Body of pancreas (tissue), 4 donors: ENCODE data around the gene KLF6. TPM values are rescaled to one million over a fixed set of nuclear protein-coding genes. Genes with fewer than 3 reads are reported as not detected.

Experiments
- ATAC-seq: fragments of 150-250 bp; one replicate; pipeline ENCODE4 v1.9.1; 2016
- DNase-seq, 4 donors: peaks; one replicate each; pipeline ENCODE4 v3.0.0-alpha.2; 2019
- H3K27ac ChIP-seq, 4 donors: fragments of 200-600 bp; sonication (generic); 1 replicate in 3 of 4; 2 replicates in 1 of 4; pipeline versions ENCODE4 v1.5.1 to v1.6.1; 2016 to 2019; ENCODE audit warnings: mild to moderate bottlenecking in 1 of 4, mixed read lengths in 1 of 4, moderate library complexity in 1 of 4
- H3K27me3 ChIP-seq, 2 donors: fragments of 200-600 bp; sonication (generic); one replicate each; pipeline ENCODE4 v1.6.0; 2016; ENCODE audit warnings: mild to moderate bottlenecking in 1 of 2
- H3K36me3 ChIP-seq, 2 donors: fragments of 200-600 bp; sonication (generic); replicated peaks in 1 of 2; 2 replicates each; pipeline ENCODE4 v1.5.1; 2016; ENCODE audit warnings: low read depth in 2 of 2; ENCODE audit not compliant: insufficient read depth in 1 of 2
- H3K4me1 ChIP-seq: fragments of 200-600 bp; sonication (generic); one replicate; pipeline ENCODE4 v1.6.0; 2016
- H3K4me3 ChIP-seq, 2 donors: fragments of 200-600 bp; sonication (generic); 1 replicate in 1 of 2; 2 replicates in 1 of 2; pipeline ENCODE4 v1.5.1; 2016 to 2019
- H3K9me3 ChIP-seq, 3 donors: fragments of 200-600 bp; sonication (generic); 1 replicate in 2 of 3; 2 replicates in 1 of 3; pipeline ENCODE4 v1.5.1; 2016
- CTCF ChIP-seq, 7 experiments: fragments of 450-650 bp in 4 of 7; fragments of 200-600 bp in 3 of 7; sonication (generic) in 3 of 7; IDR thresholded peaks; one replicate each; pipeline ENCODE4 v1.5.1; 2016 to 2019; ENCODE audit warnings: antibody characterized with exemption in 7 of 7
- POLR2A ChIP-seq, 3 donors: fragments of 450-650 bp; IDR thresholded peaks; one replicate each; pipeline ENCODE4 v1.6.1; 2016; ENCODE audit warnings: antibody characterized with exemption in 3 of 3, mild to moderate bottlenecking in 2 of 3
- WGBS, 2 donors: methylation state at CpG; one replicate each; pipeline ENCODE4 v1.1.5; 2017; 5-methylcytosine and 5-hydroxymethylcytosine counted together
- intact Hi-C: fragments of 100-400 bp; cut with DNase I; formaldehyde crosslinking; loops from one replicate; pipeline ENCODE4 v1.15.1; 2023
- total RNA-seq, 2 donors: library from RNA; depleted of rRNA; stranded (reverse); fragments of >200 nt; gene quantifications; one replicate each; pipeline ENCODE4 v1.1.0, GENCODE V29; 2016

The KLF6 gene
- total RNA-seq, 2 donors from 2014 or later: 92.1 to 294 TPM

- intact Hi-C loops: no loop called here
- Histone ChIP-seq H3K9me3 (no peaks in the 10 kb centered on the region), H3K4me3 (no peak overlapping the region), H3K27ac (no peak overlapping the region), H3K36me3 (no peaks in the 10 kb centered on the region), H3K4me1 (no peaks in the 10 kb centered on the region), H3K27me3 (no peaks in the 10 kb centered on the region)
- ATAC-seq (no peak), DNase-seq (no peak)
- 41 to 43% methylated on average over 8 of the region's 8 CpGs for WGBS, 2 donors
- TF ChIP-seq POLR2A (IDR thresholded peaks at IDR 0.05) (no peak), CTCF (IDR thresholded peaks at IDR 0.05) (no peak)
These were observed 21.0 kb downstream of the KLF6 start for GRCh38 chr10:3763852-3764625.

GRCh38 chr10:3763035-3763456 is 22.0 kb downstream of the KLF6 start:
- Histone ChIP-seq H3K9me3 (no peaks in the 10 kb centered on the region), H3K4me1 (no peaks in the 10 kb centered on the region), H3K27me3 (no peaks in the 10 kb centered on the region), H3K4me3 (no peak overlapping the region), H3K36me3 (no peaks in the 10 kb centered on the region), H3K27ac (no peak overlapping the region)
- intact Hi-C loops: no loop called here
- ATAC-seq (no peak), DNase-seq (no peak)
- TF ChIP-seq CTCF (IDR thresholded peaks at IDR 0.05): no peak
- no peak for TF ChIP-seq POLR2A (IDR thresholded peaks at IDR 0.05)
- 87 to 88% methylated on average over 19 to 20 of the region's 20 CpGs for WGBS, 2 donors

GRCh38 chr10:3762309-3762708 is 22.7 kb downstream of the KLF6 start:
- intact Hi-C loops: no loop called here
- no peaks in the 10 kb centered on the region for H3K27me3 ChIP-seq
- no peaks in the 10 kb centered on the region for H3K4me1 ChIP-seq
- no peak for TF ChIP-seq POLR2A (IDR thresholded peaks at IDR 0.05)
- no peak for TF ChIP-seq CTCF (IDR thresholded peaks at IDR 0.05)
- no peak overlapping the region for H3K4me3 ChIP-seq
- WGBS, 2 donors: 38 to 46% methylated on average over 1 of the region's 1 CpG
- H3K9me3 ChIP-seq: no peaks in the 10 kb centered on the region
- no peak overlapping the region for H3K27ac ChIP-seq
- no peaks in the 10 kb centered on the region for H3K36me3 ChIP-seq
- ATAC-seq (no peak), DNase-seq (no peak)

- no peak for DNase-seq
- 63 to 65% methylated on average over 5 of the region's 5 CpGs for WGBS, 2 donors
- no peak for ATAC-seq
- Histone ChIP-seq H3K27ac (no peak overlapping the region), H3K4me1 (no peaks in the 10 kb centered on the region), H3K4me3 (no peak overlapping the region), H3K36me3 (no peaks in the 10 kb centered on the region), H3K9me3 (no peaks in the 10 kb centered on the region), H3K27me3 (no peaks in the 10 kb centered on the region)
- TF ChIP-seq POLR2A (IDR thresholded peaks at IDR 0.05): no peak
- no peak for TF ChIP-seq CTCF (IDR thresholded peaks at IDR 0.05)
- intact Hi-C loops: no loop called here
These were observed 23.1 kb downstream of the KLF6 start for GRCh38 chr10:3761904-3762303.
